Vagina (tissue), 2 donors: Measurements from ENCODE around the gene CRISPLD2. TPM values are rescaled to one million over a fixed set of nuclear protein-coding genes. Genes with fewer than 3 reads are reported as not detected.
A peak's percentile ranks its signal among the peaks of the same experiment; 100 is the strongest.
"Not testable (repeated sequence)": the region's sequence is repeated elsewhere in the genome, so short reads cannot be mapped to it uniquely, and the experiment has no call there.

ENCODE experiments used
- DNase-seq, 2 donors: peaks; one replicate each; pipeline ENCODE4 v3.0.0-alpha.2; 2017; ENCODE audit errors: extremely low spot score in 2 of 2
- H3K27ac ChIP-seq: fragments of 200-600 bp; sonication (generic); one replicate; pipeline ENCODE4 v1.5.1; 2019
- H3K27me3 ChIP-seq: fragments of 200-600 bp; sonication (generic); one replicate; pipeline ENCODE4 v1.5.1; 2019
- H3K36me3 ChIP-seq, 2 donors: fragments of 200-600 bp; sonication (generic); one replicate each; pipeline ENCODE4 v1.5.1; 2017 to 2019
- H3K4me1 ChIP-seq: fragments of 200-600 bp; sonication (generic); one replicate; pipeline ENCODE4 v1.5.1; 2019
- H3K4me3 ChIP-seq, 2 donors: fragments of 200-600 bp; sonication (generic); 1 replicate in 1 of 2; 2 replicates in 1 of 2; pipeline ENCODE4 v1.5.1; 2016 to 2019
- H3K9me3 ChIP-seq: fragments of 200-600 bp; sonication (generic); one replicate; pipeline ENCODE4 v1.5.1; 2019
- CTCF ChIP-seq, 3 experiments: fragments of 450-650 bp in 2 of 3; fragments of 200-600 bp in 1 of 3; sonication (generic) in 1 of 3; IDR thresholded peaks; one replicate each; pipeline ENCODE4 v1.5.1; 2017 to 2019; ENCODE audit warnings: antibody characterized with exemption in 3 of 3, mild to moderate bottlenecking in 2 of 3, moderate library complexity in 2 of 3
- POLR2A ChIP-seq, 2 donors: fragments of 450-650 bp; IDR thresholded peaks; one replicate each; pipeline ENCODE4 v1.6.1; 2017; ENCODE audit warnings: antibody characterized with exemption in 2 of 2, mild to moderate bottlenecking in 2 of 2, moderate library complexity in 2 of 2
- POLR2AphosphoS5 ChIP-seq, 2 donors: sonication (generic); formaldehyde crosslinking; IDR thresholded peaks; one replicate each; pipeline ENCODE4 v1.9.0; 2017; ENCODE audit warnings: antibody characterized with exemption in 2 of 2, mild to moderate bottlenecking in 2 of 2, low read depth in 1 of 2; ENCODE audit not compliant: insufficient read depth in 1 of 2
- intact Hi-C: fragments of 100-400 bp; cut with DNase I; formaldehyde crosslinking; loops from one replicate; pipeline ENCODE4 v1.15.1; 2023
- total RNA-seq: library from RNA; depleted of rRNA; stranded (reverse); fragments of >200 nt; gene quantifications from one replicate; pipeline ENCODE4 v1.2.3, GENCODE V29; 2016

Gene CRISPLD2
- total RNA-seq, 1 donor from 2014 or later = 320 TPM

GRCh38 chr16:84854759-84855158 is 35.0 kb downstream of the CRISPLD2 start:
- Histone ChIP-seq H3K4me3 (no peak overlapping the region), H3K4me1 (peaks cover 10% of the 10 kb centered on the region), H3K9me3 (no peaks in the 10 kb centered on the region), H3K27ac (peak overlapping the region; percentile 44), H3K27me3 (no peaks in the 10 kb centered on the region), H3K36me3 (peaks cover 2 to 44% of the 10 kb centered on the region in 2 donors)
- no peak for DNase-seq
- TF ChIP-seq POLR2A (IDR thresholded peaks at IDR 0.05) (no peak), POLR2AphosphoS5 (IDR thresholded peaks at IDR 0.05; ENCODE audit: insufficient read depth in 1 of 2, low read depth in 1 of 2) (peak in 1 of 2 donors; percentile 60)
- intact Hi-C loops = no loop called here

- intact Hi-C loops = not testable (repeated sequence)
- H3K4me1 ChIP-seq = peaks cover 10% of the 10 kb centered on the region
These were observed 35.8 kb downstream of the CRISPLD2 start for GRCh38 chr16:84855435-84856202.

GRCh38 chr16:84856203-84856581 is 36.4 kb downstream of the CRISPLD2 start:
- intact Hi-C loops = not testable (repeated sequence)
- peaks cover 0 to 56% of the 10 kb centered on the region in 2 donors for H3K36me3 ChIP-seq

More at GRCh38 chr16:84855435-84856202, 35.8 kb downstream of the CRISPLD2 start:
- H3K36me3 ChIP-seq = peaks cover 1 to 53% of the 10 kb centered on the region in 2 donors
- not testable (repeated sequence) for H3K27ac ChIP-seq, H3K4me3 ChIP-seq, H3K27me3 ChIP-seq, DNase-seq, H3K9me3 ChIP-seq

GRCh38 chr16:84856811-84857210 is 37.0 kb downstream of the CRISPLD2 start:
- H3K4me3 ChIP-seq, H3K27me3 ChIP-seq, intact Hi-C loops, H3K27ac ChIP-seq, H3K9me3 ChIP-seq, H3K4me1 ChIP-seq, DNase-seq: not testable (repeated sequence)
- peak in 1 of 2 donors; percentile 64 for TF ChIP-seq POLR2AphosphoS5 (IDR thresholded peaks at IDR 0.05; ENCODE audit: insufficient read depth in 1 of 2, low read depth in 1 of 2)
- peaks cover 3 to 62% of the 10 kb centered on the region in 2 donors for H3K36me3 ChIP-seq

More at GRCh38 chr16:84856203-84856581, 36.4 kb downstream of the CRISPLD2 start:
- not testable (repeated sequence) for DNase-seq, H3K27ac ChIP-seq, H3K27me3 ChIP-seq, H3K9me3 ChIP-seq, H3K4me3 ChIP-seq, H3K4me1 ChIP-seq

- intact Hi-C loops = no loop called here
- TF ChIP-seq CTCF (IDR thresholded peaks at IDR 0.05) (no peak), POLR2AphosphoS5 (IDR thresholded peaks at IDR 0.05; ENCODE audit: insufficient read depth in 1 of 2, low read depth in 1 of 2) (no peak)
- peaks cover 5 to 55% of the 10 kb centered on the region in 2 donors for H3K36me3 ChIP-seq
These were observed 39.9 kb downstream of the CRISPLD2 start for GRCh38 chr16:84859681-84860080.

GRCh38 chr16:84860383-84860782 is 40.6 kb downstream of the CRISPLD2 start:
- Histone ChIP-seq H3K36me3 (peaks cover 5 to 51% of the 10 kb centered on the region in 2 donors), H3K27ac (no peak overlapping the region), H3K4me1 (no peaks in the 10 kb centered on the region), H3K9me3 (no peaks in the 10 kb centered on the region), H3K4me3 (no peak overlapping the region), H3K27me3 (no peaks in the 10 kb centered on the region)
- intact Hi-C loops = no loop called here
- no peak for DNase-seq
- TF ChIP-seq CTCF (IDR thresholded peaks at IDR 0.05) = no peak
- peak in 1 of 2 donors; percentile 58 for TF ChIP-seq POLR2AphosphoS5 (IDR thresholded peaks at IDR 0.05; ENCODE audit: insufficient read depth in 1 of 2, low read depth in 1 of 2)
- no peak for TF ChIP-seq POLR2A (IDR thresholded peaks at IDR 0.05)

More at GRCh38 chr16:84859681-84860080, 39.9 kb downstream of the CRISPLD2 start:
- Histone ChIP-seq H3K27me3 (no peaks in the 10 kb centered on the region), H3K4me1 (no peaks in the 10 kb centered on the region), H3K4me3 (no peak overlapping the region), H3K9me3 (no peaks in the 10 kb centered on the region), H3K27ac (no peak overlapping the region)
- DNase-seq = no peak

- no peak for TF ChIP-seq POLR2A (IDR thresholded peaks at IDR 0.05)
- TF ChIP-seq POLR2AphosphoS5 (IDR thresholded peaks at IDR 0.05; ENCODE audit: insufficient read depth in 1 of 2, low read depth in 1 of 2) = peak in 1 of 2 donors; percentile 51
- Histone ChIP-seq H3K36me3 (peaks cover 5 to 50% of the 10 kb centered on the region in 2 donors), H3K4me3 (no peak overlapping the region), H3K27me3 (no peaks in the 10 kb centered on the region), H3K27ac (no peak overlapping the region), H3K4me1 (no peaks in the 10 kb centered on the region), H3K9me3 (no peaks in the 10 kb centered on the region)
- intact Hi-C loops = no loop called here
- DNase-seq = no peak
These were observed 41.9 kb downstream of the CRISPLD2 start for GRCh38 chr16:84861671-84862070.
